Panc1 (cell line): ENCODE data around the gene PKD2.

Experiments used
- CTCF ChIP-seq: fragments of 450-650 bp; IDR thresholded peaks from 2 replicates; pipeline ENCODE4 v1.5.1; 2017; ENCODE audit warnings: mild to moderate bottlenecking
- POLR2AphosphoS5 ChIP-seq: IDR thresholded peaks from 2 replicates; pipeline ENCODE4 v1.6.1; 2012; ENCODE audit warnings: mild to moderate bottlenecking, low read depth, low read length, moderate library complexity
- SIN3A ChIP-seq: IDR thresholded peaks from 2 replicates; pipeline ENCODE4 v1.6.1; 2012; ENCODE audit warnings: low read depth, mild to moderate bottlenecking, low read length, moderate library complexity, borderline replicate concordance; ENCODE audit not compliant: insufficient read depth

DNA sequence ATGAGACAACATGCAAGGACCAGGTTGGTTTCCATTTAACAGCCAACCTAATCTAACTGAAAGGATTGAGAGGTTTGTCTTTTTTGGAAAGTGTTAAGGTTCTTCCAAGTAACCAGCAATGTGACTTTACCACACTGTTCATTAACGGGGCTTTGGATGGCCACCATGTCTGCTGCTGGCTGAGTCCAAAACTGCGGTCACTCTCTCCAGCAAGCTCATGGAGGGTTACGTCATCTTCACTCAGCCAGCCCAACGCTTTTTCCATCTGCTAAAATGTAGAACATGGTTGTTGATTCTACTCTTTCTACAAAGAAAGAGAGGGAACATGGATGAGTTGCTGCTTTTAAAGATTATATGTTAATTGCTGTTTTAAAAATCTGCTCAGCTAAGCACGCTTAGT, 11.0 kb downstream of the PKD2 start:
- TF ChIP-seq CTCF (no peak), SIN3A (no peak), POLR2AphosphoS5 (no peak)
